NCI-H2107 (cell line): ENCODE data around the gene SLC25A48.
A peak's percentile ranks its signal among the peaks of the same experiment; 100 is the strongest.
"Not testable (repeated sequence)": the region's sequence is repeated elsewhere in the genome, so short reads cannot be mapped to it uniquely, and the experiment has no call there.

Experiments used
- DNase-seq: peaks from one replicate; lab custom pipeline; 2025; lab: John Stamatoyannopoulos, UW

The SLC25A48 gene

DNA sequence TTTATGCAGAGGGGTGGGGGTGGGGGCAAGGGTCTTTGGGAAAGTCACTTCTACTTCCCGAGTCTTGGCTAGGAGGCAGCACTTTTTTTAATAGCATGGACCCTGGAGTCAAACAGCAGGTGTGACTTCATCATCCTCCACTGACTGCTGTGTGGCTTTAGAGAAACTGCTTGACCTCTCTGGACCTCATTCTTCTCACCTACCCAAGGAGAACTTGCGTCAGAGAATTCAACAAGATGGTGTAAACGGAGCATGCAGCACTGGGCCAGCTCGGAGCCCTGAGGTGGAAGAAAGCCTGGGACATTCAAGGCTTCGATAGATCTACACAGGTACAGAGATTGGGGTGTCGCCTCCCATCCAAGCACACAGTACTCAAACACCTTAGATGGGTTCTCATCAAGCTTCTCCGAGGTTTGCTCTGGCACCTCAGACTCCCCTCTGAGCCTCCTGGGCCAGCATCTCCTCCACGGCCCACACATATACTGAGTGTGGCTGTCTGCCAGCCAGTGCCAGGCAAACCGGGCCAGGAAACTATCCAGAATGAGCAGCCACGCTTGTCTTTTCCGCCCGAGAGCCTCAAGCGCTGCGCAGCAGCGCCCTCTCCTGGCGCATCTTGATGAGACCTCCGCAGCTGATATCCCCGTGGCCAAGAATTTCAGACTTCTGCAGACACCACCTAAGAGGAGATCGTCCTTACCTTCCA lies 4.6 kb upstream of the SLC25A48 start:
- peak; percentile 69 for DNase-seq

DNA sequence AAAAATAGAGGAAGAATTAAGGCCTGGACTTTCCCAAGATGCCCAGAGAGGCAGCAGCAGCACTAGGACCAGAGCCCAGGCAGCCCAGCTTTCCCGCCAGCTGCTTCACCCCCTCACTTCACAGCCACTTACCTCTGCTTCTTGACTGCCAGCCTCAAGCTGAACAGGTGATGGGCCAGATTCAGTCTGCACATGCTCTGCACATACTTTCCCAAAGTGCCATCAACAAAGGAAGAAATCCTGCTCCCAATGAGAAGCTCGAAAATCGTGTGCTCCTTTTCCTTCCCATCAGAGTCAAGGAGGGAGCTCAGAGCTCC lies 4.1 kb upstream of the SLC25A48 start:
- no peak for DNase-seq

DNA sequence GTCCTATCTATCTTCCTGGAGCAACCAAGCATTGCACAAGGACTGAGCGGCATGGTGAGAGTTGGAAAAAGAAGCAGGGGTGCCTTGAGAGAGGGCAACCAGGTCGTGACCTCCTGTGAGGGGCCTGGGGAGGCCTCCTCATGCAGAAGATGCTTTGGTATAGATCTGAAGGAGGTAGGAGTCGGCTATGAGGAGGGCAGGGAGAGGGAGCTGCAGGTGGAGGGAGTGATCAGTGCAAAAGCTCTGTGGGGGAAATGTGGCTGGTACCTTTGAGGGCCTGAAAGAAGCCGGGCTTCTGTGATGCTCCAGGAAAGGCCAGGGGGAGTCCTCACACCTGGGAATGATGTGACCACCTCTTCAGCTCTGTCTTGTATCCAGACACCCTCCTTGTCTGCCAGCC lies 3.6 kb upstream of the SLC25A48 start:
- DNase-seq: no peak

DNA sequence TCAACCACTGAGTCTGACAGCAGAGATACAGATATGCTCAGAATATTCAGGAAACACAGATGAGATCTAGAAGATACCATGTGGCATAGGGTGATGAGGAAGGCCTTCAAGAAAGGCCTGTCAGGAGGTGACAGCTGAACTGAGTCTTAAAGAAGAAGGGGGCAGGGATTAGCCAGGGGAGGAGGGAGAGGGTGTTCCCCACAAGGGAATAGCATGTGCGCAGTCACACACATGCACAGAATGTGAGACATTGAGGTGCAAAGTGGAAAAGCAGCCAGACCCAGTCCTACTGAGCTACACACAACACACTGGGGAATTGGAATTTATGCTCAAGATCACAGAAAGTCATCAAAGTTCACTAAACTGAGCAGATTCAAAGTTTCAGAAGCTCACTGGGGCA lies 3.0 kb upstream of the SLC25A48 start:
- DNase-seq: no peak

DNA sequence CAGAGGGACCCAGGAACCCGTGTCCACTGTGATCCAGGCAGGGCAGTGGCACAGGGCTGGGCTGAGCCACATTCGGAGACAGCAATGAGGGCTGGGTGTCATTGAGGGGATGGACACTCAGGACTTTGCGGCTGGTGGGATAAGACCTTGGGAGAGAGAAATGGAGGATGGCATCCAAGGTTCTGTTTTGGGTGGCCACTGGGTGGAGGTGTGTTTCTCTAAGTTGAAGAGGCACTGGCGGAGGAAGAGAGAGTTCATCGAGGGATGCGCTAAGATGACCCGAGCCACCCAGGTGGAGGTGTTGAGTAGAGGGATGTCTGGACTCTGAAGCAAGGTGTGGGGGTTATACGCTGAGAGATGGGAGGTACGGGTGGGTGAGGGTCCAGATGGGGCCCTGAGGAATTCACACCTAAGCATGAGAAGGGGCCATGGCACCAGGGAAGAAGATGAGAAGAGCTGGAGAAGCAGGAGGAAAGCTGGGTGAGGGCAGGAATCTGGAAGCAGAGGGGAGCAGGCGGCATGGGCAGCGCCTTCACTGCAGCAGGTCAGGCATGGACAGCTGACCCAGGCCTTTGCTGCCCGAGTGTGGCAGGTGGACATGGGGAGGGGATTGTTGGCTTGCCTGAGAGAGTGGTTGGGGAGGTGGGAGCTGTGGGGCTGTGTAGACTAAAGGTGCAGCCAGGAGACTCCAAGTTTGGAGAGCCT lies 2.5 kb upstream of the SLC25A48 start:
- no peak for DNase-seq

DNA sequence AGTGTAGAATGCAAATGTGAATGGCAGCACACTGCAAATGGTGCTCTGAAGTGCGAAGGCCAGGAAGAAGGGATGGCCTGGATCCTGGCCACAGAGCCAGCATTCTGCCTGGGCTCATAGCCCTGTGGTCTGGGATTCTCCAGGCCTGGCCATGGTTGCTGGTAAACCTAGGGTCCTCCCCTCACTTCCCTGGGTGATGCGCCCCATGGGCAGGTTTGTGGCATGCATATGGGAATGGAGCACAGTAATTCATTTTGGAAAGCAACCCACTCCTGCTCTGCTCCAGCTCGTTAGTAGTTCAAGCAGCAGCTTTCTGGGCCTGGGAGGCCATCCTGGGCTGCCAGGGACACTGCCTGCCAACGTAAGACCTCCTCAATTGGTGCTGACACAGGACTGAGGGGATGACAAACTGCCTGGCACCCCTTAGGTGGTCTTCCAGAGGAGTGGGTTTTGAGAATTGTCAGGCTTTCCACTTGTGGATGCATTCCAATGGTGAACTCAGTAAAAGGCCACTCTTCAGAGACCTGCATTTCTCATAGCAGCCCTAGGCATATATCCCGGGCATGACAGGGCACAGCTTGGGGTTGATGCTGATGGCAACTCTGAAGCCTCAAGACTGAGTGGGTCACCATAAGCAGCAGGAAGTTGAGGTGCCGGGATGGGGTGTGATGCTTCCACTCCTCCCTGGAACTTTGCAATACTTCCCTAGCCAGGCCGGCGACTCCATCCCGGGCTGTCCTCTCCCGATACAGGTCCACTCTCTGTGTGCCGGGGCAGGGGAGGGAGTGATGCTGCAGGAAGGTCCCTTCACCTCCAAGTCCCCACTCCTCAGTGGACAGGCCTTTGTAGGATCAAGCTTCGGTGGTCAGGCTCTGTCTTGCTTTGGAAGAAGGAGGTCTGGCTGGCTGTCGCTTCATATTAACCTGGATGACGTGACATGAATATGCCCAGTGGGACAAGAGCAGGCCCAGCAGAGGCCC lies 1.2 kb upstream of the SLC25A48 start:
- DNase-seq: no peak

DNA sequence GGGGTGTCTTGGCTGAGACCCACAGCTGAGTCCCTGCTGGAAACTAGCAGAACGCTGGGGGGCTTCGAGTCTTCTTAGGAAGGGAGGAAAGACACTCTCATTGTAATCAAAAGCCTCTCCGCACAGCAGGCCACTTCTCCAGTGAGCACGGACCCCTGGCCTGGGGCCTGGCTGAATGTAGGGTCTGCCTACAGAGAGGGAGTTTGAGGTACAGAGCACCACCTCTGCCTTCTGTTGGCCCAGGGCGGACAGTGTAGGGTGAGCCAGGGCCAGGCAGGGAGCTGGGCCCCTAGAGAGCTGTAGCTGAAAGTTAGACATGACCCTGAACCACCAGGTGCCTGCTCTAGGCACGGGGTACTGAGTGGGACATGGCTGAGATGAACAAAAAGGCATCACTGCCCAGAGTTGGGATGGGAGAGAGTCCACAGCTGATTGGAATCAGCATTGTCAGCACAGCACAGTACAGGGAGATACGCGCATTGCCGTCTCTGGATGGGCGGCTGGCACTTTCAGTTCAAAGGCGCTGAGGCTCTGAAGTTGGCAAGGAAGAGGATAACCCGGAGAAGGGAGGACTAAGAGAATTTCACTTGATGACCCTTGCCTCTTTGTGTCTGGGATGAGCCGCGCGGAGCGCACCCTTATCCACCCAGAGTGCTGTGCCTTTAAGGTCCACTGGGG lies 363 bp upstream of the SLC25A48 start:
- DNase-seq: no peak

DNA sequence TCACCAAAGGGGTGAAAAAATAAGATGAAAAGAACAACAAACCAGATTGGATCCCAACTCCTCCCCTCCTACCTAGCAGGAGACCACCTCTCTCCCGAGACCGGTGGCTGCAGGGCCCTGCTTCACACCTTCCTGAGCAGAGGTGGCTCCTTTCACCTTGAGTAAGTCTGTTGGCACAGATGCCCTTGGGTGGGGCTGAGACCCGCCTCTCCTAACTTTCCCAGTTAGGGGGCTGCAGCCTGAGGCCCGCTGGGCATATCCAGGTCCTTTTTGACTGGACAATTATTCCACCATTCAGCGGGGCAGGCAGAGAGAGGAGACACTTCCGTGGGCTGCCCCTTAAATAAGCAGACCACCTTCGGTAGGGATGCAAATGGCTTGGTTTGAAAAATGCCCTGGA lies 1.3 kb downstream of the SLC25A48 start:
- no peak for DNase-seq

DNA sequence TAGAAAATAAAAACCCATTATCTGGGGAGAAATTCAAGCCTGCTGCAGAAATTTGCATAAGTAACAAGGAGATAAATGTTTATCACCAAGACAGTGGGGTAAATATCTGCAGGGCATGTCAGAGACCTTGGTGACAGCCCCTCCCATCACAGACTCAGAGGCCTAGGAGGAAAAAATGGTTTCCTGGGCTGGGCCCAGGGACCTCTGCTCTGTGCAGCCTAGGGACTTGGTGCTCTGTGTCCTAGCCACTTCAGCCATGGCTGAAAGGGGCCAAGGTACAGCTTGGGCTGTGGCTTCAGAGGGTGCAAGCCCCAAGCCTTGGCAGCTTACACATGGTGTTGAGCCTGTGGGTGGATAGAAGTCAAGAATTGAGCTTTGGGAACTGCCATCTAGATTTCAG lies 3.9 kb downstream of the SLC25A48 start:
- DNase-seq: not testable (repeated sequence)

DNA sequence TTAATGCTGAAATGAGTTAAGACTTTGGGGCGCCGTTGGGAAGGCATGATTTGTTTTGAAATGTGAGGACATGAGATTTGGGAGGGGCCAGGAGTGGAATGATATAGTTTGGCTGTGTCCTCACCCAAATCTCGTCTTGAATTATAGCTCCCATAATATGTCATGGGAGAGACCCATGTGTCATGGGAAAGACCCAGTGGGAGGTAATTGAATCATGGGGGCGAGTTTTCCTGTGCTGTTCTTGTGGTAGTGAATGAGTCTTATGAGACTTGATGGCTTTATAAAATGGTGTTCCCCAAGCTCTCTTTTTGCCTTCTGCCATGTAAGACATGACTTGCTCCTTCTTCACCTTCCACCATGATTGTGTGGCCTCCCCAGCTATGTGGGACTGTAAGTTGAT lies 5.1 kb downstream of the SLC25A48 start:
- DNase-seq: no peak

DNA sequence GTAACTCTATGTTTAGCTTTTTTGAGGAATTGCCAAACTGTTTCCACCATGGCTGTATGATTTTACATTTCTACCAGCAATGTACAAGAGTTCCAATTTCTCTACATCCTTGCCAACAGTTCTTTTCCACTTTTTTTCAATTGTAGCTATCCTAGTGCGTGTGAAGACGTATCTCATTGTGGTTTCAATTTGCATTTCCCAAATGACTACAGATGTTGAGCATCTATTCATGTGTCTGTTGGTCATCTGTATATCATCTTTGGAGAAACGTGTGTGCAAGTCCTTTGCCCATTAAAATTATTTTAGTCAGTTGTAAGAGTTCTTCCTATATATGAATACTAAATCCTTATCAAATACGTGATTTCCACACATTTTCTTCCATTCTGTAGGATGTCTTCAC lies 6.5 kb downstream of the SLC25A48 start:
- no peak for DNase-seq

DNA sequence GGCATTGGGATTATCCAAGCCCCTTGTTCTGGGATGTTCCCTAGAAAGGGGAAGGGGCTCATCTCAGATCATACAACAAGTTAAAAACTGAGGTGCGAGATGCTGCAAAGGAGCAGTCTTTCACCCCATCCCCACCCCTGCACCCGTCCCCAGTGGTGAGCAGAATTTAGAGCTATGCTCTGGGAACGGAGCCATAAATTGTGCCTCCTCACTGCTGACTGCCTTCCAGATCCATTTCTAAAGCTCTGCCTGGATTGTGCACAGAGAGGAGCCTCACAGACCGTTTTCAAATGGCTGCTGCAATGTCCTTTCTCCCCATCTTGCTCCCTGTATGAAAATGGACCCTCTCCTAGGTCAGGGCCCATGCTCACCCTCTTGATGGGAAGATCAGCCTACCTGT lies 8.3 kb downstream of the SLC25A48 start:
- DNase-seq: no peak

DNA sequence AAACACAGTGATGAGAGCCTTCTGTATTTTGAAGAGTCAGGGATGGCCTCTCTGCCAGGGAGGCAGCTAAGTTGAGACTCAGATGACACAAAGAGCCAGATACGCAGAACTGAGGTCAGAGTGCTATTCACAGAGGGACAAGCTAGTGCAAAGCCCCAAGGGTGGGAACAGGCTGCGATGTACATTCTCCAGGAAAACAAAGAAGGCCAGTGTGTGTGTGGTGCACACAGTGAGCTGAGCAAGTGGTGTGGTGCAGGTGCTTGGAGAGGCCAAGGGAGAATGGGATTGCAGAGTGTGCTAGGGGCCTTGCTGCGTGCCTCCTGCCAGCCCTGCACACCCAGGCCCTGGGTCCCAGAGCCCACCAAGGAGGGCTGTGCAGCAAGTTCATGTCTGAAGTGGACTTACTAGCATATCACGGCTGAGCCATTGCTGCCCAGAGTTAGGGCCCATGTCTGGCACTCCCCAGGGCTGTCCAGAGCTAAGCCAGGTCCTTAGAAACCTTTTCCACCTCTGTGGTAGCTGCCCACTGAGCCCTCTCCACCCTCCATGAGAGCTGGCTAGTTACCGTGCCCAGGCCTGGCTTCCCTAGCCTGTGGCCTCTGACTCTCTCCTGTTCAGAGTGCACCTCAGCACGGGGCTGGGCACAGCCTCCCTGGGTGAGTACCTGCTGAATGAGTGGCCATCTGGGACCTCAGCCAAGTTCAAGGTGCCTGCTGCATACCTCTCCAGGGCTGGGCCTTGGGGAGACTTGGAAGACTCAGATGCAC lies 9.3 kb downstream of the SLC25A48 start:
- DNase-seq: no peak

DNA sequence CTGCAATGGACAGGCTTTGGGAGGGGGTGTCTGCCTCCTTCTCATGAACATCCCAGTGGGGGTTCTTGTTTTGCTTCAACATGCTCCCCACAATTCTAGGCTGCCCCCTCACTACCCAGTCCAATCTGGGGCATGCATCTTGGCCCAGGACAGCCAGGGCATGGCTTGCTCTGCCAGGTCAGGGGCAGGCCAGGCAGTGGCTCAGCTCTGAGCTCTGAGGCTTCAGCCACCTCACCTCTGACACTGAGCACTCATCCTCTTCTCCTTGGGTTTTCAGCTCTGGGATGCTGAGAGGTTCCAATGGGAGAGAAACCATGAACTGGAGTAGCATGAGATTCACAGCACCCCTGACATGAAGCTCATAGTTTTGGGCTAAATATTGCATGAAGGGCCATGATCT lies 11.8 kb downstream of the SLC25A48 start:
- no peak for DNase-seq

DNA sequence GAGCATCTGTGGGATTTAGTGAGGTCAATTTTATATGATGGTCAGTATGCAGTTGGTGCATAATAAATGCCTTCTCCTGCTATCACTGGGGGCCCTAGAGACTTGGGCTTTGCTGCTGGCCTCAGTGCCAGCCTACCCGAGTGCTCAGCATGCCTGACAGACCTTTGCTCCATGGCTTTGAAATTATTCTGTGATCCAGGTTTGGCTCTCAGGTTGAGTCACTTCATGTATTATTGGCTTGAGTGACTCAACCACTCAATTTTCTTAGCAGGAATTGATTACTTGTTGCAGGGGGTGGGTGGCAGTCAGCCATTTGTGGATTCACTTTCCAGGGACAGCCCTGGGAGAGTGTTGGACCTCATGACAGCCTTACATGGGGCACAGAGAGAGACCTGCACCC lies 13.5 kb downstream of the SLC25A48 start:
- no peak for DNase-seq

DNA sequence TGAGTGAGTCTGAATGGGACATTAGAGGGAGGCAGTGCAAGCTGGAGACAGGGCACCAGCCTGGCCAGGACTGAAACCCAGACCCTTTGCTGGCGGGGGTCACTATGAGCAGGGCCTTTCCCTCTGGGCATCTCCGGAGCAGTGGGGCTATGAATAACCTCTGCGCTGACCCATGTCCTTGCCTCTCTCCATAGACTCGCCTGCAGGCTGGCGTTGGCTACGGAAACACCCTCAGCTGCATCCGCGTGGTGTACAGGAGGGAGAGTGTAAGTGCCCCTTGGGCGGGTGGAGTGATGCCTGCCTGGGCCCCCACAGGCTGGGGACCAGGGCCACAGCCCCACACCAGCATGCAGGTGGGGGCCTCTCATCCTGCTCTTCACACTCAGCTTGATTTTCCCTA lies 15.8 kb downstream of the SLC25A48 start:
- no peak for DNase-seq

DNA sequence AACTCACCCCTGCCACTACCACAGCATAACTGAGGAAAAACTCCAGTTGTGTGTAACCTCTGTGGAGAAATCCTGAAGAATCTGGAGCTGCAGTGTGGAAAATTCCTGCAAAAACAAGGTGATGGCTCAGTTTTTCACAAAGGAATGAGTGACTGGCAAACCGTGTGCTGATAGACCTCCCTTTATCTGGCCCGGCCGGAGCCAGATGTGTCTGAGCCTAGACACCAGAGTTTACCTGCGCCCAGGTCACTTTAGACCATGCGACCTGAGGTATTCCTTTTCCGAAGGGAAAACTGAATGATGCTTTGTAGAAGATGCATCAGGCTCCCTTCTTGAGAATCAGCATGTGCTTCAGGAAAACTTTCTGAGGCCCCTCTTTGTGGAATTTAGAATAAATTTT lies 16.2 kb downstream of the SLC25A48 start:
- DNase-seq: no peak

DNA sequence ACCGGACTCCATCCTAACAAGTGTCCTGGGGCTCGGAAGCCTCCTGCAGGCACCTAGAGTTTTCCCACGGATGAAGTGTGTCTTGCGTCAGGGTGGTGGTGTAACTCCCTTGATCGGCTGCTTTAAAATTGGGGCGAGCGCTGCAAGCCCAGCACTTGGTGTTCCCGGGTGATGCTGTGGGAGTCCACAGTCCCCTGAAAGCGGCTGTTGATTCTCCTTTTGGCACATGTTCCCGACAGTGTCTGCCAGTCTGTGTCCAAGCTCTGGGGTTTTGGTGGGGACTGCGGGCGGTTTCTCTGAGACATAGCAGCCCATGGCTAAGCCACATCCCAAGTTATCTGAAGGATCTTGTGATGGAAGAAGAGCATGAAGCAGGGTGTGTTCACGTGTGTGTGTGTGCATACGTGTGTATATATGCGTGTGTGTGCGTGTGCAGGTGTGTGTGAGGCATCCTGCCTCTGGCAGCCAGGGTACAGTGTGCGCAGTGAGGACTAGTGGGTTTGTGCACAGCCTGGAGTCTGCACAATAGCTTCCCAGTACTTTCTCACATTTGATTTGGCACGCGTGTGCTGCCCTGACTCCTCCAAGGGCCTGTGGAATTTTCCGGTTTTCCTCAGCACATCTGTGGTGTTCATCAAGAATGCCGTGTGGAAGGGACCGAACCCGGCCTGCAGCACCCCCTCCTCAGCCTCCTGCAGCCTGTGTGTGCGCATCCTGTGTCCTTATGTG lies 16.9 kb downstream of the SLC25A48 start:
- DNase-seq: no peak

DNA sequence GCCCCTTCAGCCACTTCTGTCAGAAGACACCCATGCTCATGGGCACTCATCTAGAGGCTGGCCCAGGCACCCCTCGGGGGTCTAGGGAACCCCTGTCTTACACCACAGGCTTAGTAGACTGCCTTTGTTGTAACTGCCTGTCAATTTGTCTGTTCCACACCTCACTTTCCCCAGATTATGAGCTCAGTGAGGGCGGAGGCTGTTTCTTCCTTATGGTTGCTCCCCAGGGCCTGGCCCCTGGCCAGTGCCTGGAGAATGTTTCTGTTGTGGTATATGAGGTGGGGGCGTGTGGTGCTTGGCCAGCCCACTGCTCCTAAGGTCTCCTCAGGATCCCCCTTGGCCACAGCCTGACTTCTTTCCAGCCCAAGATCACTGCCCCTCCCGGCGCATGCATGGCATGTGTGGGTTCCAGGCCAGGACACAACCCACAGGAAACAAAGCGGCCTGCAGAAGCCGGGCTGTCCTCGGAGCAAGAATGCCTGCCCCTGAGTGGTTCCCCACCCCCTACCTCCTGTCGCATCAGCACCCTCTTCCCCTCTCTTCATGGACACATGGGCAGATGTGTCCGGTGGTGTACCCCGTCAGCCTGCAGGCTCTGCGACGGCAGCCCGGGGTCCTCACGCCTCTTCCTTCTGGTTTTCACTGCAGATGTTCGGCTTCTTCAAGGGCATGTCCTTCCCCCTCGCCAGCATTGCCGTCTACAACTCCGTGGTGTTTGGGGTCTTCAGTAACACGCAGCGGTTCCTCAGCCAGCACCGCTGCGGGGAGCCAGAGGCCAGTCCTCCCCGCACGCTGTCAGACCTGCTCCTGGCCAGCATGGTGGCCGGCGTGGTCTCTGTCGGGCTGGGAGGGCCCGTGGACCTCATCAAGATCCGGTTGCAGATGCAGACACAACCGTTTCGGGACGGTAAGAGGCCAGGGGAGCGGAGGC lies 17.7 kb downstream of the SLC25A48 start:
- no peak for DNase-seq
